Neural crest cell (in vitro differentiated cells): ENCODE results near the gene TEAD1. TPM values are rescaled to one million over a fixed set of nuclear protein-coding genes. Genes with fewer than 3 reads are reported as not detected.

Experiments used
- DNase-seq: peaks from one replicate; pipeline ENCODE4 v3.0.0; 2021; ENCODE audit warnings: low read depth, mixed read lengths, low spot score
- H3K27ac Mint-ChIP-seq: one replicate; pipeline ENCODE4 v1.8.0; 2021; ENCODE audit warnings: mild to moderate bottlenecking, mixed read lengths; ENCODE audit not compliant: unreplicated experiment
- H3K27me3 Mint-ChIP-seq: 2 replicates; pipeline ENCODE4 v1.8.0; 2021; ENCODE audit warnings: low read depth, mild to moderate bottlenecking, mixed read lengths
- H3K36me3 Mint-ChIP-seq: 2 replicates; pipeline ENCODE4 v1.8.0; 2021; ENCODE audit warnings: low read depth, mild to moderate bottlenecking, mixed read lengths
- H3K4me1 Mint-ChIP-seq: 2 replicates; pipeline ENCODE4 v1.8.0; 2021; ENCODE audit warnings: mixed read lengths
- H3K4me3 Mint-ChIP-seq: one replicate; pipeline ENCODE4 v1.8.0; 2021; ENCODE audit warnings: mild to moderate bottlenecking, mixed read lengths
- H3K9me3 Mint-ChIP-seq: 2 replicates; pipeline ENCODE4 v1.8.0; 2021; ENCODE audit warnings: mixed read lengths
- CTCF ChIP-seq: fragments of 200-600 bp; sonication (generic); conservative IDR thresholded peaks from 2 replicates; pipeline ENCODE4 v1.5.0; 2021; ENCODE audit warnings: antibody characterized with exemption, mild to moderate bottlenecking
- total RNA-seq: library from RNA; stranded (reverse); gene quantifications from 2 replicates; pipeline ENCODE4 v1.2.1, GENCODE V29; 2021

The TEAD1 gene
- total RNA-seq, 1 donor from 2014 or later, result 84.1 TPM

GRCh38 chr11:12971955-12972354 is 297.7 kb downstream of the TEAD1 start:
- TF ChIP-seq CTCF, result no peak
- Mint-ChIP-seq H3K27ac (no peak overlapping the region), H3K36me3 (no peaks in the 10 kb centered on the region), H3K4me1 (no peaks in the 10 kb centered on the region), H3K9me3 (no peaks in the 10 kb centered on the region), H3K27me3 (no peaks in the 10 kb centered on the region), H3K4me3 (no peak overlapping the region)
- DNase-seq, result no peak

GRCh38 chr11:12973528-12974181 is 299.4 kb downstream of the TEAD1 start:
- Mint-ChIP-seq H3K36me3 (no peaks in the 10 kb centered on the region), H3K9me3 (no peaks in the 10 kb centered on the region), H3K4me3 (no peak overlapping the region), H3K27me3 (no peaks in the 10 kb centered on the region), H3K4me1 (no peaks in the 10 kb centered on the region), H3K27ac (no peak overlapping the region)
- TF ChIP-seq CTCF, result no peak
- DNase-seq, result no peak

GRCh38 chr11:12975195-12975594 is 301.0 kb downstream of the TEAD1 start:
- H3K36me3 Mint-ChIP-seq, result no peaks in the 10 kb centered on the region
- no peak for TF ChIP-seq CTCF
- no peak overlapping the region for H3K27ac Mint-ChIP-seq
- no peaks in the 10 kb centered on the region for H3K9me3 Mint-ChIP-seq
- no peaks in the 10 kb centered on the region for H3K27me3 Mint-ChIP-seq
- no peak for DNase-seq
- H3K4me1 Mint-ChIP-seq, result no peaks in the 10 kb centered on the region
- no peak overlapping the region for H3K4me3 Mint-ChIP-seq

- Mint-ChIP-seq H3K4me1 (peaks cover 21% of the 10 kb centered on the region), H3K36me3 (no peaks in the 10 kb centered on the region), H3K27ac (no peak overlapping the region), H3K4me3 (no peak overlapping the region), H3K27me3 (no peaks in the 10 kb centered on the region), H3K9me3 (no peaks in the 10 kb centered on the region)
- no peak for DNase-seq
- TF ChIP-seq CTCF, result no peak
Observed at GRCh38 chr11:12979928-12980689, 305.9 kb downstream of the TEAD1 start.

GRCh38 chr11:12981676-12982522 is 307.7 kb downstream of the TEAD1 start:
- Mint-ChIP-seq H3K27ac (no peak overlapping the region), H3K27me3 (no peaks in the 10 kb centered on the region), H3K36me3 (no peaks in the 10 kb centered on the region), H3K9me3 (no peaks in the 10 kb centered on the region), H3K4me1 (peaks cover 21% of the 10 kb centered on the region), H3K4me3 (no peak overlapping the region)
- no peak for DNase-seq
- TF ChIP-seq CTCF, result no peak
